SJSA1 (cell line): ENCODE measurements around the gene WFDC1. TPM values are rescaled to one million over a fixed set of nuclear protein-coding genes. Genes with fewer than 3 reads are reported as not detected.

ENCODE experiments used
- DNase-seq, 2 experiments: peaks; one replicate each; pipeline ENCODE4 v3.0.0-alpha.2; 2015 to 2020; ENCODE audit warnings: low spot score in 2 of 2, low read depth in 1 of 2
- H3K27ac ChIP-seq: fragments of 250-450 bp; sonication (Bioruptor Pico); 2 replicates; pipeline ENCODE4 v1.5.1; 2020; ENCODE audit warnings: mild to moderate bottlenecking, moderate library complexity
- H3K27me3 ChIP-seq: fragments of 250-450 bp; sonication (Bioruptor Pico); replicated peaks from 2 replicates; pipeline ENCODE4 v1.5.1; 2020; ENCODE audit warnings: mild to moderate bottlenecking, moderate library complexity
- H3K36me3 ChIP-seq: fragments of 250-450 bp; sonication (Bioruptor Pico); 2 replicates; pipeline ENCODE4 v1.5.1; 2020; ENCODE audit warnings: mild to moderate bottlenecking
- H3K4me1 ChIP-seq: fragments of 250-450 bp; sonication (Bioruptor Pico); replicated peaks from 2 replicates; pipeline ENCODE4 v1.6.1; 2021; ENCODE audit warnings: mild to moderate bottlenecking
- H3K4me3 ChIP-seq: fragments of 250-450 bp; sonication (Bioruptor Pico); 2 replicates; pipeline ENCODE4 v1.5.1; 2020; ENCODE audit warnings: mild to moderate bottlenecking
- H3K9me3 ChIP-seq: fragments of 250-450 bp; sonication (Bioruptor Pico); replicated peaks from 2 replicates; pipeline ENCODE4 v1.5.1; 2020; ENCODE audit warnings: mild to moderate bottlenecking
- total RNA-seq: library from RNA; depleted of rRNA; stranded (reverse); fragments of >200 nt; shearing (Covaris generic); gene quantifications from 2 replicates; pipeline ENCODE4 v1.2.3, GENCODE V29; 2014

WFDC1 gene
- total RNA-seq, 1 experiment from 2014 or later = 143 TPM

DNA sequence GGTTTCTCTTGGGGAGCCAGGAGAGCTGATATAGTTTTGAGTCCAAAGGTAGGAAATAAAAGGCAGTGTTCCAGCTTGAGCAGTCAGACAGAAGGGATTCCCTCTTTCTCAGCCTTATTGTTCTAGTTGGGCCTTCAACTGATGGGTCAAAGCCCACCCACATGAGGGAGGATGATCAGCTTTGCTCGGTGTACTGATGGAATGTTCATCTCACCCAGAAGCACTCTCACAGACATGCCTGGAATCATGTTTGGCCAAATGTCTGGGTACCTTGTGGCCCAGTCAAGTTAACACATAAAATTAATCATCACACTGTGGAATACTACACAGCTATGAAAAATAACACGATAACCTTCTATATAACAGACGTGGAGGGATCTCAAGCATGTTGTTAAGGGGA, 31.7 kb upstream of the WFDC1 start:
- Histone ChIP-seq H3K4me1 (no peaks in the 10 kb centered on the region), H3K4me3 (no peak overlapping the region)

GRCh38 chr16:84266451-84266850, 28.2 kb upstream of the WFDC1 start:
- no peak overlapping the region for H3K4me3 ChIP-seq
- H3K4me1 ChIP-seq = no peaks in the 10 kb centered on the region
- no peaks in the 10 kb centered on the region for H3K27me3 ChIP-seq
- no peaks in the 10 kb centered on the region for H3K36me3 ChIP-seq
- DNase-seq = peak in 1 of 2 experiments; percentile 34
- no peak overlapping the region for H3K27ac ChIP-seq
- no peaks in the 10 kb centered on the region for H3K9me3 ChIP-seq

More for the DNA sequence above, 31.7 kb upstream of the WFDC1 start:
- Histone ChIP-seq H3K27me3 (no peaks in the 10 kb centered on the region), H3K9me3 (no peaks in the 10 kb centered on the region), H3K27ac (no peak overlapping the region), H3K36me3 (no peaks in the 10 kb centered on the region)
- DNase-seq = no peak

DNA sequence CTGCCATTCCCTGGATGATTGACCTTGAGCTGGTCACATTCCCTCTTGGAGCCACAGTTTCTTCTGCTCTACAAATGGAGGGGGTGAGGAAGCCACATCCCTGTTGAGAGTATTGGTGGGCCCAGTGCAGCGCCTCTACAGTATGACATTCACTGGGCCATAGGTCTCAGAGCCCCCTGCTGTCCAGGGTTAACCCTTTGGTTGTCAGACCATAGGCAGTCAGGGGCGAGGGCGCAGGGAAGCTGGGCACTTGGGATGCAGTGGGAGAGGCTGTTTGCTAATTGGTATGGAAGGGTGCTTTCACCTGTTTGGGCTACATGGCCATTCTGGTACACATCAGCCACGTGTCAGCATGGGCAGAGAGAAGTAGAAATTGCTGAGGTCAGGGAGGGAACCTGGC, 27.3 kb upstream of the WFDC1 start:
- Histone ChIP-seq H3K36me3 (no peaks in the 10 kb centered on the region), H3K27ac (no peak overlapping the region), H3K4me1 (no peaks in the 10 kb centered on the region), H3K27me3 (no peaks in the 10 kb centered on the region), H3K4me3 (no peak overlapping the region), H3K9me3 (no peaks in the 10 kb centered on the region)
- DNase-seq = no peak

DNA sequence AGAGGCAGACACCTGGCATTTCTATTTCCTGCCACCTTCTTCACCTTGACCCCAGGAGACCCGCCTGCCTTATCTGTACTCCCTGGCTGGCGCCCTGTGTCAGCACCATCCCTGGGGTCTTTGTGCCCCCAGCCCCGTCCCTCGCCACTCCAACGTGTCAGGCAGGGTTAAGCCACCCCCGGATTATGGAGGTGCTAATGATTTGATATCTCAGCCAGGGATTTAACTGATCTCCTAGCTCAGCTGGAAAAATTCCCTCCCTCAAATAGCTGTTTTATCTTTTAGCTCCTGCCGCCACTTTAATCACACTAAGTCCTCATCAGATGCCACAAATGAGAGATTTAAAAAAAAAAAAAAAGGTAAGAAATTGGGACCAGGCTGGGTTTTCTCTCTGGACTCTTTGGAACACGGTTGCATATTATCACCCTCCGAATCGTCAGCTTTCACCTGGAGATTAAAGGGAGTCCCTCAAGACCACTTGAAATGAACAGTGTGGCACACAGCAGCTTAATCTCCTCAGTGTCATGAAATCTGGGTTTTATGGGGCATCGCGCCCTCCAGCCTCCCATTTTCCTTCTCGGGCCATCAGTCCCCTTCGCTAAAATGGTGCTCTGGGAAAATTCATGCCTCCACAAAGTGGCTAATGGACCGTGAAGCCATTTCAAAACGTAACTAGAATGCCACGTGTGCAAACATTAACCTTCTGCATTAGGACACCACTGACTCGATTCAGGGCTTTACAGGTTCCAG, 26.2 kb upstream of the WFDC1 start:
- no peak overlapping the region for H3K4me3 ChIP-seq
- H3K27ac ChIP-seq = no peak overlapping the region
- no peaks in the 10 kb centered on the region for H3K27me3 ChIP-seq
- no peak for DNase-seq
- no peaks in the 10 kb centered on the region for H3K9me3 ChIP-seq
- no peaks in the 10 kb centered on the region for H3K4me1 ChIP-seq
- H3K36me3 ChIP-seq = no peaks in the 10 kb centered on the region

DNA sequence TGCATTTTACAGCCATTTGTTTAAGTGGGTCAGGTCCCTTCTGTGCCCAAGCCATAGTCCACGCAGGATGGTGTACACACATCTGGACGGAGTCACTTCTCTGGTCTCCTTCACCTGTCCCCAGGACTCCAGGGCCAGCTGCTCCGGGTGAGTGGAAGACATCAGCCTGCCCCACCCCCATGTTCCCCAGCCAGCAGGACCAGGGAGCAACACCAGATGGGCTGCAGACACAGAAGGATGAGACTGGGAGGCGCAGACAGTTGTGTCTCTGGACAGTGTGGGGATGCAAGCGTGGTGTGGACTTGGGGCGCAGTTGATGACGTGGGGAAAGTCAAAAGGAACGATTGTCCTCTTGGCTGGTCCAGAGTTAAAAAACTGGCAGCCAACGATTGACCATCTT, 24.6 kb upstream of the WFDC1 start:
- H3K4me3 ChIP-seq = no peak overlapping the region
- no peaks in the 10 kb centered on the region for H3K4me1 ChIP-seq
- DNase-seq = no peak
- no peaks in the 10 kb centered on the region for H3K9me3 ChIP-seq
- H3K36me3 ChIP-seq = no peaks in the 10 kb centered on the region
- no peaks in the 10 kb centered on the region for H3K27me3 ChIP-seq
- H3K27ac ChIP-seq = no peak overlapping the region

DNA sequence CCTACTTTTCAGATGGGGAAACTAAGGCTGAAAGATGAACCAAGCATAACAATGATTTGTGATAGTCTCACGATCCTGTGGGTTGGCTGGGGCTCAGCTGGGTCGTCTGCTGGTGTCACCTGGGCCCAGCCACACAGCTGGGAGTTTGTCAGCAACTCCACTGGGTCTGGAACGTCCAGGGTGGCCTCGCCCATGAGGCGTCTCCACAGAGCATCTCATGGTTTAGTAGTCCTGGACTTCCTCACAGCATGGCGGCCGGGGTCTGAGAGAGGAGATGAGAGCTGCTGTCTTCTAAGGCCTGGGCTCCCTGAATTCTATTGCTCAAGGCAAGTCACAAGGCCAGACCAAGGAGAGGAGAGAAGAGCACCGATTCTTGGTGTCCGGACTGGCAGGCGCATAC, 24.1 kb upstream of the WFDC1 start:
- Histone ChIP-seq H3K27me3 (no peaks in the 10 kb centered on the region), H3K36me3 (no peaks in the 10 kb centered on the region), H3K27ac (no peak overlapping the region), H3K9me3 (no peaks in the 10 kb centered on the region), H3K4me3 (no peak overlapping the region), H3K4me1 (no peaks in the 10 kb centered on the region)
- DNase-seq = no peak

DNA sequence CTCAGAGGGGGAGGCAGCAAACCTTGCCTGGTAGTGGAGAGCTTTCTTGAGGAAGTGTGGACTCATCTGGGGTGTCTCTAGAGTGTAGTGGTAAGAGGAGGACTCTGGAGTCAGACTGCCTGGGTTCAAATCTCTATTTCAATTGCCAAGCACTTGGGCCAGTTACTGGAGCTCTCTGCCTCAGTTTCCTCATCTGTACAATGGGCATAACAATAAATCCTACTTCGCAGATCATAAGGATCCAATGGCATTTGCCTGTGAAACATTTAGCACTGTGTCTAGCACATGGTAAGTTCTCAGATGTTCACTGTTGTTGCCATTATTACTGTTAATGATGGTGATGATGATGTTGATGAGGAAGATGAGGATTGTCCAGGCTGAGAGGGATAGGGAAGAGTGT, 23.6 kb upstream of the WFDC1 start:
- Histone ChIP-seq H3K27me3 (no peaks in the 10 kb centered on the region), H3K4me1 (no peaks in the 10 kb centered on the region), H3K36me3 (no peaks in the 10 kb centered on the region), H3K9me3 (no peaks in the 10 kb centered on the region), H3K27ac (no peak overlapping the region), H3K4me3 (no peak overlapping the region)
- no peak for DNase-seq

GRCh38 chr16:84271866-84272265, 22.8 kb upstream of the WFDC1 start:
- Histone ChIP-seq H3K27me3 (no peaks in the 10 kb centered on the region), H3K4me3 (no peak overlapping the region), H3K9me3 (no peaks in the 10 kb centered on the region), H3K27ac (no peak overlapping the region), H3K4me1 (no peaks in the 10 kb centered on the region), H3K36me3 (no peaks in the 10 kb centered on the region)
- no peak for DNase-seq

DNA sequence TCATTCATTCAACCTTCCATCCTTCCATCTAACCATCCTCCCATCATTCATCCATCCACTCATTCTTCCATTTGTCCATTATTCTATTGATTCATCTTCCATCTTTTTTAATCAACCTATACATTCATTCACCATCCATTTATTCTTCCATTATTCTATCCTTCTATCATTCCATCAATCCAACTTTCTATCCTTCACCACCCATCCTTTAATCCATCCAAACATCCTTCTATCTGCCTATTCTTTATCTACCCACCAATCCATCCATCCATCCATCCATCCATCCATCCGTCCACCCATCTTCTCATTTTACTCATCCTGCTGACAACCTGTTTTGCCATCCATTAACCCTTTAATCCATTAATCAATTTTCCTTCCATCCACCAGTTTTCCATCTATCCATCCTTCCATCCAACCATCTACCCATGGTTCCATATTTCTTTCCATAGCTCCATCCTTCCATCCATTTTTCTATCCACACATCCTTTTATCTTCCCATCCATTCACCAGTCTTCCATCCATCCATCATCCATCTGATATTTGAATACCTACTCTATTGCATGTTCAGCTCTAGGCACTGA, 21.8 kb upstream of the WFDC1 start:
- Histone ChIP-seq H3K36me3 (no peaks in the 10 kb centered on the region), H3K4me3 (no peak overlapping the region), H3K27me3 (no peaks in the 10 kb centered on the region), H3K9me3 (no peaks in the 10 kb centered on the region), H3K27ac (no peak overlapping the region), H3K4me1 (no peaks in the 10 kb centered on the region)
- no peak for DNase-seq

DNA sequence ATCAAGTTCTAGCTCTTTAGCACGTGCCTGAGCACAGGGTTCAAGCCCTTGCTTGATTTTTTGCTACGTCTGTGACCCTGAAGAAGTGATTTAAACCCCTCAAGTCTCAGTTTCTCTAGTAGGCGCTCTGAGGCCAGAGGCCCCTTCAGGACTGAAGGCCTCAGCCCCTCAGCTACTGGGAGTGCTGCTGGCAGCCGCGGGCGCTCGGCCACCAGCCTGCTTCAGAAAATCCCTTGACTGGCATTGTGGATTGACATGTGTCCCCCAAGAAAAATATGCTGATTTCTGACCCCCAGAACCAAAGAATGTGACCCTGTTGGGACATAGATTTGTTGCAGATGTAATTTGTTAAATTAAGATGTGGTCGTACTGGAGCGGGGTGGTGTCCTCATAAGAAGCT, 20.2 kb upstream of the WFDC1 start:
- H3K4me1 ChIP-seq = no peaks in the 10 kb centered on the region
- DNase-seq = no peak
- H3K27ac ChIP-seq = no peak overlapping the region
- no peak overlapping the region for H3K4me3 ChIP-seq
- H3K36me3 ChIP-seq = no peaks in the 10 kb centered on the region
- no peaks in the 10 kb centered on the region for H3K9me3 ChIP-seq
- no peaks in the 10 kb centered on the region for H3K27me3 ChIP-seq

DNA sequence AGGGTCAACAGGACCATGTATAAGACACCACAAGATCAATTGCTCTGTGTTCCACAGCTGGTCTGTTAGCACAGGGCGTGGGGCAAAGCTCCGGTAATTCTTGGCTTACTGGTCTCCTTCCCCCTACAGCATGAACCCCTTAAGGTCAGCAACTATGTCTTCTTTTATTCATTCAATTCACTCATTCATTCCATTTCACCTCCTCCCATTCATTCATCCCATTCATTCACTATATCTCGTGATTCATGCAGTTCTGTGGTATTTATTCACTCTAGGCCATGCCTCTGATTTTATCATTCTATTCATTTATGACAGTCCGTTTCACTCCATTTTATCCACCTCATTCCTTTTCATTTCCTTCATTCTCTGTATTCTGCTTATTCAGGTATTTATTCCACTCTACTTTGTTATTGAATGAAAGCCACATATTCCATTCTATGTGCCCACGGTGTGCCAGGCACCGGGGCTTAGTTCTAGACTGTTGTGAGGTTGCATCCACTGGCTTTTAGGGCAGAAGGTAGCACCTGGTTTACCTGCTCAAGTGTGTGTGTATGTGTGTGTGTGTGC, 19.0 kb upstream of the WFDC1 start:
- no peaks in the 10 kb centered on the region for H3K27me3 ChIP-seq
- H3K4me1 ChIP-seq = no peaks in the 10 kb centered on the region
- no peak for DNase-seq
- no peak overlapping the region for H3K4me3 ChIP-seq
- no peak overlapping the region for H3K27ac ChIP-seq
- no peaks in the 10 kb centered on the region for H3K9me3 ChIP-seq
- H3K36me3 ChIP-seq = no peaks in the 10 kb centered on the region

GRCh38 chr16:84277244-84277823, 17.3 kb upstream of the WFDC1 start:
- Histone ChIP-seq H3K9me3 (no peaks in the 10 kb centered on the region), H3K27ac (no peak overlapping the region), H3K36me3 (no peaks in the 10 kb centered on the region), H3K4me3 (no peak overlapping the region), H3K4me1 (no peaks in the 10 kb centered on the region), H3K27me3 (no peaks in the 10 kb centered on the region)
- peak; percentile 54 to 74 for DNase-seq

GRCh38 chr16:84278333-84278732, 16.3 kb upstream of the WFDC1 start:
- no peaks in the 10 kb centered on the region for H3K27me3 ChIP-seq
- no peak overlapping the region for H3K27ac ChIP-seq
- DNase-seq = no peak
- H3K36me3 ChIP-seq = no peaks in the 10 kb centered on the region
- H3K4me3 ChIP-seq = no peak overlapping the region
- H3K9me3 ChIP-seq = no peaks in the 10 kb centered on the region
- H3K4me1 ChIP-seq = peaks cover 2% of the 10 kb centered on the region

- DNase-seq = no peak
Measured at GRCh38 chr16:84278968-84279367, 15.7 kb upstream of the WFDC1 start.

More at GRCh38 chr16:84278968-84279367, 15.7 kb upstream of the WFDC1 start:
- H3K36me3 ChIP-seq = no peaks in the 10 kb centered on the region
- H3K4me1 ChIP-seq = peaks cover 8% of the 10 kb centered on the region
- H3K9me3 ChIP-seq = no peaks in the 10 kb centered on the region
- no peaks in the 10 kb centered on the region for H3K27me3 ChIP-seq
- no peak overlapping the region for H3K4me3 ChIP-seq
- no peak overlapping the region for H3K27ac ChIP-seq
